NCI-H510A (cell line): Measurements from ENCODE around the gene CYTH1.

Experiments used
- DNase-seq: peaks from one replicate; lab custom pipeline; 2025; lab: John Stamatoyannopoulos, UW

Gene CYTH1, protein sequence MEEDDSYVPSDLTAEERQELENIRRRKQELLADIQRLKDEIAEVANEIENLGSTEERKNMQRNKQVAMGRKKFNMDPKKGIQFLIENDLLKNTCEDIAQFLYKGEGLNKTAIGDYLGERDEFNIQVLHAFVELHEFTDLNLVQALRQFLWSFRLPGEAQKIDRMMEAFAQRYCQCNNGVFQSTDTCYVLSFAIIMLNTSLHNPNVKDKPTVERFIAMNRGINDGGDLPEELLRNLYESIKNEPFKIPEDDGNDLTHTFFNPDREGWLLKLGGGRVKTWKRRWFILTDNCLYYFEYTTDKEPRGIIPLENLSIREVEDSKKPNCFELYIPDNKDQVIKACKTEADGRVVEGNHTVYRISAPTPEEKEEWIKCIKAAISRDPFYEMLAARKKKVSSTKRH

DNA sequence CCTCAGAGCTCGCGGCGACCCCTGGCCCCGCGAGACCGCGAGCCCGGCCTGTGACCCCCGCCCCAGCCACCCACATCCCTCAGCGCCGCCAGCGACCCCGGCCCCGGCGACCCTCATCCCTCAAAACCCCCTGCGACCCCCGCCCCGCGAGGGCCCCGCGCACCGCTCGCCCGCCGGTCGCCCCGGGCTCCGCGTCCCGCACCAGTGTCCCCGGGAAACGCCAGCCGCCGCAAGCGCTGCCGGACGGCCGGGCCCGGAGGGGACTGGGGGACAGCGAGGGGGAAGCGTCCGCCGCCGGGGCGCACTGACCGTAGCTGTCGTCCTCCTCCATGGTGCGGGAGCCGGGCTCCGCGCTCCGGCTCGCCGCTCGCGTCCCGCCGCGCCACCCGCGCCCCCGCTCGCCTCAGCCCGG, at the start of gene CYTH1:
Gene CYTH1 (minus strand): TSS at position 381 of the 412 bp plus-strand sequence. CDS start 50 bp downstream, at position 331.
- no peak for DNase-seq

DNA sequence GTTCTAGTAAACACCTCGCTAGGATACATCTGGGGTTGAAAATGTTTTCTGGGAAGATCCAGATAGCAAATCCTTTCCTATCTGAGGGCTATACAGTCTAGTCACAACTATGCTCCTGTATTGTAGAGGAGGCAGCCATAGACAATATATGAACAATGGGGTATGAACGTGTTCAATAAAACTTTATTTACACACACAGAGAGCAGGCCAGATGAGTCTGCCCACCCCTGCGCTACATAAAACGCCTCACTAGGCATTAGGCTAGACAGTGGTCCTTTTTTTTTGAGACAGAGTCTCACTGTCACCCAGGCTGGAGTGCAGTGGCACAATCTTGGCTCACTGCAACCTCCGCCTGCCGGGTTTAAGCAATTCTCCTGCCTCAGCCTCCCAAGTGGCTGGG, 47.4 kb upstream of the CYTH1 start:
- no peak for DNase-seq

DNA sequence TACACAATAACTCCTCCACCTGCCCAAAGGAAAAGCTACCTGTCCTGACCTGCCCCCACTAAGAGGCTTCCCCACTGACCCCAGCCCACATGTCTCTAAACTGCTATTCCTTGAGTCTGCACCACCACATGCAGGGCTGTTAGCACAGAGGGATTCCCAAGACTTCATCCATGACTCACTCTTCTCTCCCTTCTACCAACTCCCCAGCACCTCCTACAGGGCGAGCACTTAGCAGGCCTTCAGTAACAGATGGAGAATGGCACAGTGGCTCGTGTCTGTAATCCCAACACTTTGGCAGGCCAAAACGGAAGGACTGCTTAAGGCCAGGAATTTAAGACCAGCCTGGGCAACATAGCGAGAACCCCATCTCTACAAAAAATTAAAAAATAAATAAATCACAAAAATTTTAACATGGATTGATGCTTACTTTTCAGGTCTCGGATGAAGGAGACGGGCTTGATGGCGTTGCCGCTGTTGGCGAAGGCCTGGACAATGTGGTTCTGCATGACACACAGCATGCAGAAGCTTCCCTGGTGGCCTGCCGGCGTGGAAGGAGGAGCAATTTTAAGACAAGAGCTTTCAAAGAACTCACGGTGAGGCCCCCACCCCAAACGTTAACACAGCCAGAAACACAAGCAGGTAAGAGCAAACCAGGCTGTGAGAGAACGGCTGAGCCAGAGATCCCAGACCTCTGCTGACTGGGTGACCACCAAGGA, 46.6 kb upstream of the CYTH1 start:
- DNase-seq = no peak

DNA sequence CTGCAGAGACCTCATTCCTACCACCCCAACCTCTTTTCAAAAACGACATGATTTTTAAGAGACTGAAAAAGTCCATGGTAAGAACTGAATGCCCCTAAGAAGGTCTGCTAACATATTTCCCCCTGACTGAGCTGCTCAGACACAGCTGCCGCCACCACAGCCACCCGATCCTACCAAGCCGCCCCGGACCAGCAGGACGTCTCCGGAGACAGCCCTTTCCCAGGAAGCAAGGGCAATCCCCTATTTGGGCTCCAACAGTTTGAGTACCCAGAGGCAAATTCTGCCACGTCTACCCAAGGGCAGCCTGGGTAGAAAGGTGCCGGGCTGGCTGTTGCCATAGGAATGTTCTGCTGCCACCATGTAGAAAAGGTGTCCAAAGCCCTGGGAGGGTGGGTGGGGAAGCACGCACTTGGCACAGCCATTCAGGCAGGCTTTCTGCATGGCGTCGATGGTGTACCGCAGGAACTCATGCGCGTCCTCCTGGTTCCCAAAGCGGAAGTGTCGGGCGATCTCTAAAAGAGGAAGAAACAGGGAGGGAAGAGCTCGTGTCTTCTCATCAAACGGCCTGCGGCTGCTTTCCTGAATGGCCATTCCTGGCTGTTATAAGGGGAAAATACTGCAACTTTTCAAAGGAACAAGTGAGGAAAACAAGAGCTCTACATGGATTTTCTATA, 44.9 kb upstream of the CYTH1 start:
- DNase-seq = no peak

DNA sequence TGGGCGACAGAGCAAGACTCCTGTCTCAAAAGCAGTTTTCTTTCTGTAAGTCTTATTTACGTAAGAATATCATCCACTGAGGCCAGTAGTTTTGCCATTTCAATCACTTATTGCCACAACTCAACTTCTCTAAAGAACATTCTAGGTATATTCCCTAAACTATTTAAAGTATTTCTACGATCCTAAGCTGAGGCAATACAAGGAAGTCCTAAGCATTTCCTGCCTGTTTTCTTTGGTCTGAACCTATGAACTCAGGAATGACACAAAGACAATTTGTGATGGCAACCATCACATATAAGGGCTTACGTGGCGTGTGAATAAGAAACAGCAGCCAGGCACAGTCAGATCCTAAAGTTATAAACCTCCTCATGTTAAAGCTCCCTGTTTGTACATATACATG, 44.3 kb upstream of the CYTH1 start:
- no peak for DNase-seq

DNA sequence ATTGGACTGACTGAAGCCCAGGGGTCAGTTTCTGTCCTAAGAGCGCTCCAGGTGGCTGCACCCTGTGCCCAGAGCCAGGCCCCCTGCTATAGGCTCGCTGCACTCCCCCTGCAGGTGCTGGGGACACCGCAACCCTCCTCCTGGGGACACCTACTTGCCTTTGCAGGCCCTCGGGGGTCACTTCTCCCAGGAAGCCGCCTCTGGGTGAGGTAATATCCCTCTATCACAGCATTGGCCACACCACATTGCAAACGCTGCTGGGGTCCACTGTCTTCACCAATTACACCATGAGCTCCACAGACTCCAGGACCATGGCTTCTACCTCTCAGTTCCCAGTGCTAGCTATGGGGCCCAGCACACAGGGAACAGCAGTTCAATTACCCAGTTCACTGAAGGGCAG, 43.6 kb upstream of the CYTH1 start:
- no peak for DNase-seq

DNA sequence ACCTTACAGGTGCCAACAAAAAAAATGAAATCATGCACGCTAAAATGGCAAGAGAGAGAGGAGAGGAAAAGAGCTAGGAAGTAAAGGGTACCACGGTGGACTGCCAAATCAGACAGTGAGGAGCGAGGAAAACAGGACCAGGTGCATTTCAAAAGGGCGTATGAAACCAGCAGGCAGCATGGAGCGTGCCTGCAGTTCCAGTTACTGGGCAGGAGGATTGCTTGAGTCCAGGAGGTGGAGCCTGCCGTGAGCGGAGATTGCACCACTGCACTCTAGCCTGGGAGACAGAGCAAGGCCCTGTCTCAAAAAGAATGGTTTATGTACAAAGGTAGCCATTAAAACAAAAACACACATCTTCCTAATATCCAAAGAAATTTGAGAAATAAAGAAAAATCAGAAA, 42.2 kb upstream of the CYTH1 start:
- no peak for DNase-seq

DNA sequence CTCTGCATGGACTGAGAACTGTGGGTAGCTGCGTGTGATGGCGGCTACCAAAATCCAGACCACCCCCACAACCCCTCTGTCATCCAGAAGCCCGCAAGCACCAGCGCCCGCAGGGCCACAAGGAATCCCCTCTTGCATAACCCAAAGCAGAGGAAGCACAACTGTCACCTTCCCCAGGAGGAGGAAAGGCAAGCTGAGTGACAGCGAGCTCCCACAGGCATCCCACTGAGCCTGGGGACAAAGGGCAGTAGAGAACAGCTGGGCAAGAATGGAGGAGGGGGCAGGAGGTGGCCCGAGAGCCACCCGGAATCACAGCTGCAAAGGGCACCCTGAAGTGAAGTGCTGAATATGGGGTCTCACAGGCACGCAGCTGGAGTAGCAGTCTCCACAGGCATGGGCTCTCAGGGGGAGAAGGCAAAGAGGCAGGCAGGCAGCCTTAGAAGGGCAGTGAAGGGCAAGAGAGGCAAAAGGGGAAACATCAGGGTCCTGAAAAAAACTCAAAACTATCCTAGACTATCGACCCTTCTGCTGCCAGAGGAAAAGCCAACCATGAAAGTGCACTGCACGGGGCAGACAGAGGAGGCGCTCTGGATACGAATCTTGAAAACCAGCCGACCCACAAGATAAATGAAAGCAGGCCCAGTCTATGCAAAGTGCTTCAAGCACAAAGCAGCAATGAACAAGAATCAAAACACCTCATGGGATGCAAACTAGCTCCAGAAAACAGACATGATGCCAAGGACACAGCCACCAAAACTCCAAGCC, 41.4 kb upstream of the CYTH1 start:
- DNase-seq = no peak

DNA sequence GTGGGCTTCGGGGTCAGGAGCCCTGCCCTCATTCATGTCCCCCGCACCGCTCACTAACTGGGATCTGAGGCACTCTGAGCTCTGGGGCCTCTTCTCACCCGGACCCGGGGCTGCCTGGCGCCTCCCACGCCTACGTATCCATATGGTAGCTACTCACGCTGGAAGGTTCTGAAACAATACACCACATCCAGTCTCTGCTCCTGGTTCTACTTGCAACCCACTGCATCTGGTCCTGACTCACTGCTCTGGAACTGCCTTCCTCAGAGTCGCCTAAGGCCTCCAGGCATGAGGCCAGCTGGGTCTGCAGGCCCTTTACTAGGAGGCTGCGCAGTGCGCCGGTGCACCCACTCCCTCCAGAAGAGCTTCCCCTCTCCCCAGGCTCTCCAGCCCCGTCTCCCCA, 40.5 kb upstream of the CYTH1 start:
- DNase-seq = no peak

DNA sequence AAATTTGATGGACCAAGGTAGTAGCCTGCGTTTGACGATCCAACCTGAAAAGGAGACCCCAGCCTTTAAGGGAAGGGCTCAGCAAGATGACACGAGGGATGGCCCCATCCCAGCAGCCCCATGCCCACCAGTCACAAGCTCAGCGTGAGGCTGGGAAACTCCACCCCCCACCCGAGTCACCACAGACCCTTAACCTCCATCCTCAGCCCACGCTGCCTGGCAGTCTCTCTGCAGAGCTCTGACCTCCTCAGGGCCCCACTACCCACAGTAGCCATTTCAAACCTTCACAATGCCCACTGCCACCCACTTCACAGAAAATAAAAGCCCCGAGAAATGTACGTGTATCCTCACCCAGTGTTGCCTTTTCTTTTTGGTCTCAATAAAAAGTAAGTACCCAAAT, 39.9 kb upstream of the CYTH1 start:
- DNase-seq = no peak

DNA sequence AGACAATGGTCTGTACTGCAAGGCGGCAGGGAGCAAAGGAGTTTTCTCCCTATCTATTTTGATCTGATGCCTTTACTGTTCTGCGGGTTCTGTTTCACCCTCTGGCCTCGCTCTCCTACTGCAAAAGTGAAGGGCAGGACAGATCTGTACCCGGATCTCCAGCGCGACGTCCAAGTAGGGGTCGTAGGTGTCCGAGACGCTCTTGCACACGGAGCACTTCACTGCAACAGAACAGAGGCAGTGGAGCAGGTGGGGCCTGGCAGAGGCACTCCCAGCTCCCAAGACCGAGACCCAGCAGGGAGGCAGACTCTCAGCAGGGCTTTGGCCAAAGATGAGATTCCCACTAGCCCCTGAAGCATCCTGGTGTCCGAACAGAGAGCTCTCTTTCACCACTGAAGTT, 38.8 kb upstream of the CYTH1 start:
- no peak for DNase-seq

DNA sequence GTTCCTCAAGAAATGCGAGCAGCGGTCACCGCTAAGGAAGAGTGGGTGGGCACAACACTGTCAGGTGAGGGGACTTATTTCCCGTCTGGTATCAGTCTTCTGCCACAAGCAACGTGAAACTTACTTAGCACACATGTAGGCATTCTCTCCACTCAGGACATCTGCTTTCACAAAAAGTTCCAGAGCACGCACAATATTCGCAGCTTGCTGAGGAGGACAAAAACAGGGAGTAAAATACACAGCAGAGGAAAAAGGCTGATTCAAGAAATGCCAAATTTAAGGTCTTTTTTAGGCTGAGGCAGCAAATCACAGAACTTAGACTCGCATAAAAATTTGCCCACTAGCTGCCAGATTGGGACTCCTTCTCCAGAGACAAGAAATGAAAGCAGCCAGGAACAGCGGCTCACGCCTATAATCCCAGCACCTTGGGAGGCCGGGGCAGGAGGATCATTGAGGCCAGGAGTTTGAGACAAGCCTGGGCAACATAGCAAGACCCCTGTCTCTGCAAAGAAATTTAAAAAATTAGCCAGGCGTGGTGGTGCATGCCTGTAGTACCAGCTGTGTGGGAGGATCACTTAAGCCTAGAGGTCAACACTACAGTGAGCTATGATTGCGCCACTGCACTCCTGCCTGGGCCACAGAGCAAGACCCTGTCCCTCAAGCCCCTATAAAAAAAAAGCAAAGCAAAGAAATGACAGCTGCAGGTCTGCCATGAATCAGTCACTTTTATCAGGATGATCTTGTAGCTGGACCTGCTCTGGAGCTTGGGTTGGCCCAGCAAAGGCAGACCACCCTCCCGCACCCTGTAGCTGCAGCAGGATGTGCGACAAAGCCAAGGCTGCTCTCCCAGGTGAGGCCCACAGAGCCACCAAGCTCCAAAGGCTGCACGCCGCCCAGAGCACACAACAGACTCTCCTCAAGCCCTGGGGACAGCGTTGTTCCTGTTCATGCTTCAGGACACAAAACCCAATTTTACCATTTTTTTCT, 38.0 kb upstream of the CYTH1 start:
- no peak for DNase-seq

DNA sequence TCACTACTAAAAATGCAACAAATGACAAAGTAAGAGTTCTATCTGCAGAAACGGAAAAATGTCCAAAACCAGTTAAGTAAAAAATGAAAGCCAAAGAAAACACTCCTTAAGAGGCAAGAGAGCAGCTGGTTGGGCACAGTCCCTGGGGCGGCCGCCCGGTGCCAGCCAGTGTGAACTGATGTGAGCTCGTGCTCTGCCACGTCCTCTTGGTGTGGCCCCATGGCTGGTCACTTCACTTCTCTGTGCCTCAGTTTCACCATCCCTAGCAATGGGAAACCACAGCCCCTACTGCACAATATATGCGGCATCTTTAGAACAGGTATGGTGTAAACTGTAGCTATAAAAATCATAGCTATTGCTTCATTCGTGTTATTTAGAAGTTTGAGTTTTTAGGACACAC, 37.3 kb upstream of the CYTH1 start:
- DNase-seq = no peak

DNA sequence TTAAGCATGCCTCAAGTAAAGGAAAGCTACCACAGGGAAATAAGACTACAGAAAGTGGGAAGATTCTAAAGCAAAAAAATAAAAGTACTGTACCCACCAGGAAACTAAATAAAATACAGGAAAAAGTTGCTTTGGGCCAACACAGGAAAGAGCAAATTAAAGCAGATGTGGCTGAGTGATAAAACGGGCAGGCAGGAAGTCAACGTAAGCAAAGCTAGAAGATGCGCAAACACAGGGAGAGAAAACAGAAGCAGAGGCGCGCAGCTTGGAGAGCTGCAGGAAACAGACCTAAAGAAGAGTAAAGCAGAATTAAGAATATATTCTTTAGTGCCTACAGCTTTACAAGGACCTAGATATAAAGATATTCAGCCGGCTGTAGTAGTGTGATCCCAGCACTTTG, 36.9 kb upstream of the CYTH1 start:
- DNase-seq = no peak

DNA sequence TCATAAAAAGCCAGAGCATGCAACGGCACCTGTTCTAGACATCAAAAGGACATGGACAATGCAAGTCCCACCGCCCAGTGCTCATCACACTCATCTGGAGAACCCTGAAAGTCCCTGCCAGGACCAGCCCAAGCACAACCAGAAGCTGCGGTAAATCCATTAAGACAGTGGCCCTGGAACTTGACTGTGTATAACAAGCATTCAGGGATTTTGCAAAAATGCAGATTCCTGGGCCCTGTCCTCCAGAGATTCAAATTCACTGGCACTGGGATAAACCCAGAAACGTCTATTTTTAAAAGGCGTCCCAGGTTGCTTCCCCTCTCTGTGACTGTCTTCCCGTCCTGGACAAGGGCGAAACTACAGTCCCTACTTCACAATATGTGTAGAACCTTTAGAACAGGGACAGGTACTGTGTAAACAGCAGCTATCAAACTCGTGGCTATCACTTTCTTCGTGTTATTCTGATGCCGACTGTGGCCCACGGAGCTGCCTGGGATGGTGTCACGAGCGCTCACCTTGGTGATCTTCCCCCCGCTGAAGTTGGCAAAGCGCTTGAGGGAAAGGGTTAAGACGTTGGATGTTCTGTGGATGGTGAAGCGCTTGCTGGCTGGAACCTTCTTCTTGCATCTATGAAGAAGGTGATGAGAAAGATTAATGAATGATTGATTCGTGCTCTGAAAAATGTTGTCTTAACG, 36.2 kb upstream of the CYTH1 start:
- DNase-seq = no peak

DNA sequence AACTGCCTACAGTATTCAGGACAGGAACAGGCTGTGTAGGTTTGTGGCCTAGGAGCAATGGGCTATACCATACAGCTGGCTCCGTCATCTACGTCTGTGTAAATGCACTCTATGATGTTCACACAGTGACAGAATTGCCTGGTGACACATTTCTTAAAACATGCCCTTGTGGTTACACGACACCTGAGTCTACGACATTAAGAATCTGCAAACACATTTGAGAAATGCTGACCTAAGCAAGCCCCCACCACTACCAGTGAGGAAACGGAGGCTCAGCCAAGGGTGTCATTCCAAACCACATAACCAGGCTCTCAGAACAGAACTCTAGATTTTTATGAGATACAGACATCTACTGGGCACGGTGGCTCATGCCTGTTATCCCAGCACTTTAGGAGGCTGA, 35.0 kb upstream of the CYTH1 start:
- no peak for DNase-seq

DNA sequence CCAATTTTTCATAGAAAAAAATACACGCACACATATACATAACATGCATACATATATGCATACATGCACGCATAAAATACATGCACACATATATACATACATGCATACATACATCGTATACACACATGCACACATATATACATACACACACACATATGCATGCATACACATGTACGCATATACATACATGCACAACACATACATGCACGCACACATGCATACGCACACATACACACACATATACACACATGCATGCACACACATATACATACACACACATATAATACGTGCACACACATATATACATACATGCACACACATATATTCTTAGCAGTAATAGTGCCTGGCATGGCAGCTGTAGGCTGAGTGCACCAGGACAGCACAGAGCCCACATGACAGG, 33.6 kb upstream of the CYTH1 start:
- DNase-seq = no peak

DNA sequence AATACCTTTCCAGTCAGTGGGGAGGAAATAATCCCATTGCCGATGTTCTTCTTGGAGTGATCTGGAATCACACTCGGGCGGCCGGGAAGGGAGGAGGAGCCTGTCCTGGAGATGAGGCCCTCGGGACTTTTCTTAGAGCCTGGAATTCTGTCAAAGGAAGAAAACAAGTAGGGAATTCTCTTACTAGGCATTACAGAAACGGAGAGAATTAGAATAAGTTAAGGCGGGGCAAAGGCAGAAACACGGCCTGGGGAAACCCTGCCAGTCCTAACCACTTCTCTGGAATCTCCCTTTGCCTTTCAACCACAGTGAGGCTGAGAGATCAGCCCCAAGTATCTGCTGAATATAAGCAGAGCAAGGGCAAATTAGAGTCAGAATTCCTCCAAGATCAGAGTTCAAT, 30.8 kb upstream of the CYTH1 start:
- DNase-seq = no peak

DNA sequence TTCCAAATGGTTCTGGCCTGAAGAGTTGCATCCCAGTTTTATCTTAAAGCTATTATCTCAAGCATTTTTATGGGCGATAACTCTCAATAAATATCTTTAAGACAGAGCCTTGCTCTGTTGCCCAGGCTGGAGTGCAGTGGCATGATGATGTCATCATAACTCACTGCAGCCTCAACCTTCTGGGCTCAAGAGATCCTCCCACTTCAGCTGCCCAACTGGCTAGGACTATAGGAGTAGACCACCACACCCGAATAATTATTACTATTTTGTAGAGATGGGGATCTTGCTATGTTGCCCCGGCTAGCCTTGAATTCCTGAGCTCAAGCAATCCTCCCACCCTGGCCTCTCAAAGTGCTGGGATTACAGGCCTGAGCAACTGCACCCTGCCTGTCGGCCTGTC, 26.1 kb upstream of the CYTH1 start:
- DNase-seq = no peak

DNA sequence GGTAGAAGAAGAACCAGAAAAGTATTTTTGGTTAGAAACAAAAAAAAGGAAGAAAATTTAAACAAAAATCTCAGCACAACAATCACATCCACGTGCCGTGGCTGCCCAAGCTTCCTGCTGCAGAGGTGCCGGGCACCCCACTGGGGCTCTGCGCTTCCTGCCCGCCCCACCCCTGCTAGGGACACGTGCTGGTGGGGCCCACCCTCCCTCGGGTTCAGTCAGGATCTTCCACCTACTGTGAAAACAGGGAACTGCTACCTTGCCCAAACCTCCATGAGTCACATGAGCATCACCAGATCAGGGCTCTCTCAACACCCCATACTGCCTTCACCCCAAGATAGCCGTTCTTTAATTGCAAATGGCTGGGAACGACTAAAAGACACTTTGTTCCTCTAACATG, 24.4 kb upstream of the CYTH1 start:
- no peak for DNase-seq

DNA sequence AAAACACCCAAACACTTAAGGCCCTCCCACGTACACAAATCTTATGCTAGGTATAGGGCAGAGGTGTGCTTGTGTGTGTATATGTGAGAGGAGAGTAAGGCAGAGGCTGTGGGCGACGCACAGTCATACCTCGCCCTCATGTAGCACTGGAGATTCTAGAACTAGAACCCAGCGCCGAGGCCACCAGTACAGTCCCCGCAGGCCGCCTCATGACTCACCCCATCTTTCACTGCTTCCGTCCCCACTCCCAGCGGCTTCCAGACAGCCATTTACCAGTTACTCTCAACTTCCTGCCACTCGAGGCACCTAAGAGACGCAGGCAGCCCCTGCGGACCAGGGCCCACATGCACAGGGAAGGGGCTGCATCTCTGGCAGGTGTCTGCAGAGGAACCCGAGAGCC, 23.2 kb upstream of the CYTH1 start:
- no peak for DNase-seq
